ENCODE measurements around the gene SLAMF1. TPM values are rescaled to one million over a fixed set of nuclear protein-coding genes. Genes with fewer than 3 reads are reported as not detected.

The SLAMF1 gene
- total RNA-seq, 4 donors from 2014 or later = 0.57 to 5.0 (median 0.95) TPM

GRCh38 chr1:160610569-160611242 lies 36.1 kb downstream of the SLAMF1 start:
- WGBS = 14% methylated on average over 1 of the region's 1 CpG

GRCh38 chr1:160608941-160609340 lies 37.9 kb downstream of the SLAMF1 start:
- H3K27ac ChIP-seq (replicated peaks in 1 of 4) = no peak overlapping the region
- no peaks in the 10 kb centered on the region for H3K9me3 ChIP-seq
- H3K27me3 ChIP-seq = peaks cover 0 to 28% (median 0%) of the 10 kb centered on the region in 4 donors
- intact Hi-C loops (cut with DNase I) = loop anchor here (10.0 kb wide), 1 partner anchor 174 kb away; no protein-coding TSS in a partner anchor
- TF ChIP-seq EP300 (IDR thresholded peaks at IDR 0.05) (no peak), CTCF (IDR thresholded peaks at IDR 0.05) (no peak), POLR2A (IDR thresholded peaks at IDR 0.05; ENCODE audit: low read depth) (no peak), POLR2AphosphoS5 (IDR thresholded peaks at IDR 0.05) (no peak)
- no peak overlapping the region for H3K4me3 ChIP-seq
- DNase-seq (ENCODE audit: extremely low spot score) = no peak
- H3K4me1 ChIP-seq = no peaks in the 10 kb centered on the region
- H3K36me3 ChIP-seq = no peaks in the 10 kb centered on the region

More at GRCh38 chr1:160610569-160611242, 36.1 kb downstream of the SLAMF1 start:
- Histone ChIP-seq H3K36me3 (no peaks in the 10 kb centered on the region), H3K9me3 (no peaks in the 10 kb centered on the region), H3K4me1 (no peaks in the 10 kb centered on the region), H3K4me3 (no peak overlapping the region), H3K27me3 (peaks cover 0 to 32% (median 0%) of the 10 kb centered on the region in 4 donors), H3K27ac (replicated peaks in 1 of 4) (no peak overlapping the region)
- no peak for TF ChIP-seq EP300 (IDR thresholded peaks at IDR 0.05)
- no peak for TF ChIP-seq CTCF (IDR thresholded peaks at IDR 0.05)
- TF ChIP-seq POLR2AphosphoS5 (IDR thresholded peaks at IDR 0.05) = no peak
- no peak for TF ChIP-seq POLR2A (IDR thresholded peaks at IDR 0.05; ENCODE audit: low read depth)
- DNase-seq (ENCODE audit: extremely low spot score) = no peak
- intact Hi-C loops (cut with DNase I) = no loop called here

GRCh38 chr1:160608514-160608913 lies 38.3 kb downstream of the SLAMF1 start:
- Histone ChIP-seq H3K36me3 (no peaks in the 10 kb centered on the region), H3K27ac (replicated peaks in 1 of 4) (no peak overlapping the region), H3K4me3 (no peak overlapping the region), H3K9me3 (no peaks in the 10 kb centered on the region), H3K4me1 (no peaks in the 10 kb centered on the region), H3K27me3 (peaks cover 0 to 28% (median 0%) of the 10 kb centered on the region in 4 donors)
- intact Hi-C loops (cut with DNase I) = loop anchor here (10.0 kb wide), 1 partner anchor 174 kb away; no protein-coding TSS in a partner anchor
- 43% methylated on average over 2 of the region's 2 CpGs for WGBS
- DNase-seq (ENCODE audit: extremely low spot score) = no peak
- TF ChIP-seq POLR2AphosphoS5 (IDR thresholded peaks at IDR 0.05) (no peak), POLR2A (IDR thresholded peaks at IDR 0.05; ENCODE audit: low read depth) (no peak), EP300 (IDR thresholded peaks at IDR 0.05) (no peak), CTCF (IDR thresholded peaks at IDR 0.05) (no peak)

GRCh38 chr1:160608057-160608456 lies 38.8 kb downstream of the SLAMF1 start:
- WGBS = 65% methylated on average over 6 of the region's 6 CpGs
- intact Hi-C loops (cut with DNase I) = loop anchor here (10.0 kb wide), 1 partner anchor 173 kb away; no protein-coding TSS in a partner anchor
- Histone ChIP-seq H3K4me1 (no peaks in the 10 kb centered on the region), H3K36me3 (no peaks in the 10 kb centered on the region), H3K27ac (replicated peaks in 1 of 4) (no peak overlapping the region), H3K4me3 (no peak overlapping the region), H3K27me3 (peaks cover 0 to 28% (median 0%) of the 10 kb centered on the region in 4 donors), H3K9me3 (no peaks in the 10 kb centered on the region)
- DNase-seq (ENCODE audit: extremely low spot score) = no peak
- TF ChIP-seq EP300 (IDR thresholded peaks at IDR 0.05) (no peak), POLR2AphosphoS5 (IDR thresholded peaks at IDR 0.05) (no peak), POLR2A (IDR thresholded peaks at IDR 0.05; ENCODE audit: low read depth) (no peak), CTCF (IDR thresholded peaks at IDR 0.05) (no peak)
